H9 (cell line): Measurements from ENCODE around the gene GPC4. TPM values are rescaled to one million over a fixed set of nuclear protein-coding genes. Genes with fewer than 3 reads are reported as not detected.

Source experiments
- DNase-seq: peaks from one replicate; pipeline ENCODE4 v3.0.0-alpha.2; 2017
- H2AFZ ChIP-seq: one replicate; pipeline ENCODE4 v1.6.1; 2013; ENCODE audit warnings: mild to moderate bottlenecking, low read length, control low read depth, moderate library complexity
- H2AK5ac ChIP-seq: 2 replicates; pipeline ENCODE4 v1.6.1; 2013; ENCODE audit warnings: low read length, control low read depth, mixed read lengths; ENCODE audit not compliant: insufficient read length
- H2BK120ac ChIP-seq: one replicate; pipeline ENCODE4 v1.6.1; 2013; ENCODE audit warnings: low read depth, mild to moderate bottlenecking, low read length, control low read depth, inconsistent platforms; ENCODE audit not compliant: poor library complexity, severe bottlenecking
- H2BK12ac ChIP-seq: 2 replicates; pipeline ENCODE4 v1.6.1; 2013; ENCODE audit warnings: low read length, control low read depth, mixed read lengths, low read depth; ENCODE audit not compliant: insufficient read length
- H2BK15ac ChIP-seq: 2 replicates; pipeline ENCODE4 v1.6.1; 2013; ENCODE audit warnings: low read depth, low read length, control low read depth
- H2BK20ac ChIP-seq: one replicate; pipeline ENCODE4 v1.6.1; 2013; ENCODE audit warnings: low read depth, mild to moderate bottlenecking, low read length, control low read depth, inconsistent platforms; ENCODE audit not compliant: poor library complexity, severe bottlenecking
- H2BK5ac ChIP-seq: 2 replicates; pipeline ENCODE4 v1.6.1; 2013; ENCODE audit warnings: low read length, control low read depth, mixed read lengths; ENCODE audit not compliant: insufficient read length
- H3K14ac ChIP-seq: 2 replicates; pipeline ENCODE4 v1.6.1; 2013; ENCODE audit warnings: low read length, control low read depth; ENCODE audit not compliant: insufficient read depth
- H3K18ac ChIP-seq: 2 replicates; pipeline ENCODE4 v1.6.1; 2013; ENCODE audit warnings: low read depth, mild to moderate bottlenecking, mixed read lengths, low read length, control low read depth; ENCODE audit not compliant: insufficient read length
- H3K23ac ChIP-seq: 2 replicates; pipeline ENCODE4 v1.6.1; 2013; ENCODE audit warnings: low read length, control low read depth, mixed read lengths, low read depth; ENCODE audit not compliant: insufficient read length
- H3K23me2 ChIP-seq: 2 replicates; pipeline ENCODE4 v1.6.1; 2013; ENCODE audit warnings: low read depth, mild to moderate bottlenecking, mixed read lengths, low read length, control low read depth; ENCODE audit not compliant: insufficient read length, poor library complexity, severe bottlenecking
- H3K27ac ChIP-seq: 2 replicates; pipeline ENCODE4 v1.5.1; 2013; ENCODE audit warnings: low read length, control low read depth, mixed read lengths, low read depth; ENCODE audit not compliant: insufficient read length
- H3K27me3 ChIP-seq: 2 replicates; pipeline ENCODE4 v1.6.1; 2013; ENCODE audit warnings: low read length, control low read depth, inconsistent platforms; ENCODE audit not compliant: insufficient read depth
- H3K4ac ChIP-seq: 2 replicates; pipeline ENCODE4 v1.6.1; 2013; ENCODE audit warnings: low read depth, mild to moderate bottlenecking, control low read depth, inconsistent platforms, low read length, moderate library complexity
- H3K4me1 ChIP-seq: 2 replicates; pipeline ENCODE4 v1.6.1; 2013; ENCODE audit warnings: low read length, control low read depth, inconsistent platforms; ENCODE audit not compliant: insufficient read depth
- H3K4me2 ChIP-seq: 2 replicates; pipeline ENCODE4 v1.6.1; 2013; ENCODE audit warnings: low read length, control low read depth, mixed read lengths; ENCODE audit not compliant: insufficient read length, insufficient read depth
- H3K56ac ChIP-seq: 2 replicates; pipeline ENCODE4 v1.6.1; 2013; ENCODE audit warnings: low read depth, mild to moderate bottlenecking, mixed read lengths, low read length, control low read depth; ENCODE audit not compliant: insufficient read length
- H3K79me1 ChIP-seq: 2 replicates; pipeline ENCODE4 v1.6.1; 2013; ENCODE audit warnings: low read depth, mild to moderate bottlenecking, moderate library complexity, low read length, control low read depth, inconsistent platforms; ENCODE audit not compliant: insufficient read depth, poor library complexity, severe bottlenecking
- H3K79me2 ChIP-seq: 2 replicates; pipeline ENCODE4 v1.6.1; 2013; ENCODE audit warnings: low read length, control low read depth, inconsistent platforms; ENCODE audit not compliant: insufficient read depth
- H3K9ac ChIP-seq: 2 replicates; pipeline ENCODE4 v1.6.1; 2013; ENCODE audit warnings: low read length, control low read depth, mixed read lengths; ENCODE audit not compliant: insufficient read length; ENCODE audit errors: extremely low read depth
- H3K9me3 ChIP-seq: one replicate; pipeline ENCODE4 v1.6.1; 2013; ENCODE audit warnings: low read depth, low read length, inconsistent platforms; ENCODE audit not compliant: control insufficient read depth
- H3T11ph ChIP-seq: one replicate; pipeline ENCODE4 v1.6.1; 2013; ENCODE audit warnings: mild to moderate bottlenecking, low read length, control low read depth, inconsistent platforms
- H4K20me1 ChIP-seq: one replicate; pipeline ENCODE4 v1.6.1; 2013; ENCODE audit not compliant: control insufficient read depth, insufficient read length, insufficient read depth
- H4K5ac ChIP-seq: 2 replicates; pipeline ENCODE4 v1.6.1; 2013; ENCODE audit warnings: low read depth, mild to moderate bottlenecking, mixed read lengths, low read length, control low read depth; ENCODE audit not compliant: insufficient read length
- H4K8ac ChIP-seq: replicated peaks from 2 replicates; pipeline ENCODE4 v1.6.1; 2013; ENCODE audit warnings: low read length, control low read depth, mixed read lengths, low read depth; ENCODE audit not compliant: insufficient read length
- H4K91ac ChIP-seq: 2 replicates; pipeline ENCODE4 v1.6.1; 2013; ENCODE audit warnings: low read depth, mild to moderate bottlenecking, moderate library complexity, mixed read lengths, low read length, control low read depth; ENCODE audit not compliant: insufficient read length
- H3K27ac Mint-ChIP-seq, 3 experiments: 2 replicates in 2 of 3; 3 replicates in 1 of 3; pipeline ENCODE4 v1.8.0; 2020 to 2021; ENCODE audit warnings: mixed read lengths in 3 of 3, mild to moderate bottlenecking in 1 of 3, moderate library complexity in 1 of 3
- H3K27me3 Mint-ChIP-seq: 2 replicates; pipeline ENCODE4 v1.8.0; 2021; ENCODE audit warnings: low read depth, mild to moderate bottlenecking, moderate library complexity, mixed read lengths
- H3K36me3 Mint-ChIP-seq, 3 experiments: 2 replicates in 2 of 3; 3 replicates in 1 of 3; pipeline ENCODE4 v1.8.0; 2020 to 2021; ENCODE audit warnings: low read depth in 3 of 3, mixed read lengths in 3 of 3; ENCODE audit not compliant: insufficient read depth in 1 of 3
- H3K4me1 Mint-ChIP-seq, 2 experiments: 2 replicates each; pipeline ENCODE4 v1.8.0; 2020; ENCODE audit warnings: mixed read lengths in 2 of 2
- H3K4me3 Mint-ChIP-seq, 2 experiments: 2 replicates in 1 of 2; 3 replicates in 1 of 2; pipeline ENCODE4 v1.8.0; 2020 to 2021; ENCODE audit warnings: mild to moderate bottlenecking in 2 of 2, mixed read lengths in 2 of 2, moderate library complexity in 1 of 2
- H3K9me3 Mint-ChIP-seq, 2 experiments: 2 replicates in 1 of 2; 3 replicates in 1 of 2; pipeline ENCODE4 v1.8.0; 2020; ENCODE audit warnings: mild to moderate bottlenecking in 2 of 2, mixed read lengths in 2 of 2, moderate library complexity in 1 of 2
- CTCF ChIP-seq: fragments of 200-600 bp; sonication (generic); conservative IDR thresholded peaks from 3 replicates; pipeline ENCODE4 v1.8.0; 2021; ENCODE audit warnings: antibody characterized with exemption, mild to moderate bottlenecking
- WGBS: extraction: QIAGEN DNeasy Blood & Tissue Kit; methylation state at CpG from one replicate; pipeline ENCODE4 v1.1.7; 2013; ENCODE audit warnings: missing lambda C conversion rate, low lambda C conversion rate, mixed read lengths; ENCODE audit not compliant: insufficient read length; ENCODE audit errors: extremely low coverage; 5-methylcytosine and 5-hydroxymethylcytosine counted together
- total RNA-seq: library from RNA; stranded (reverse); gene quantifications from 2 replicates; pipeline ENCODE4 v1.2.1, GENCODE V29; 2021

Gene GPC4
- total RNA-seq, 1 experiment from 2014 or later: 416 TPM

GRCh38 chrX:133364196-133364595 is 51.1 kb downstream of the GPC4 start:
- Histone ChIP-seq H3K79me1 (peaks cover 4% of the 10 kb centered on the region), H3K23me2 (no peaks in the 10 kb centered on the region), H3K4me2 (no peak overlapping the region), H3K4ac (no peak overlapping the region), H2BK5ac (no peak overlapping the region), H3K4me1 (peaks cover 12% of the 10 kb centered on the region), H3K56ac (no peak overlapping the region), H4K91ac (no peak overlapping the region), H3K9ac (no peak overlapping the region), H3K9me3 (no peaks in the 10 kb centered on the region), H2BK120ac (no peak overlapping the region), H3K79me2 (peaks cover 56% of the 10 kb centered on the region), H4K5ac (no peak overlapping the region), H3K27me3 (no peaks in the 10 kb centered on the region), H2BK15ac (no peak overlapping the region), H3K23ac (no peak overlapping the region), H2AK5ac (no peak overlapping the region), H3K18ac (no peak overlapping the region), H3K14ac (no peak overlapping the region), H3K27ac (no peak overlapping the region), H2AFZ (no peak overlapping the region), H2BK12ac (no peak overlapping the region), H4K20me1 (no peaks in the 10 kb centered on the region), H4K8ac (no peak overlapping the region), H3T11ph (no peak overlapping the region), H2BK20ac (no peak overlapping the region)
- H3K27ac Mint-ChIP-seq: no peak overlapping the region
- H3K4me1 Mint-ChIP-seq: peaks cover 78 to 79% of the 10 kb centered on the region in 2 experiments
- H3K4me3 Mint-ChIP-seq: no peak overlapping the region
- no peak for DNase-seq
- no peak for TF ChIP-seq CTCF
- no CpG with 5 or more reads among the region's 1 CpG for WGBS
- peaks cover 0 to 7% (median 5%) of the 10 kb centered on the region in 3 experiments; a peak in 5 of 7 replicates for H3K36me3 Mint-ChIP-seq
- no peaks in the 10 kb centered on the region for H3K9me3 Mint-ChIP-seq
- H3K27me3 Mint-ChIP-seq: no peaks in the 10 kb centered on the region
